ENCODE measurements around the gene ID3.

- no peak for TF ChIP-seq CTCF (IDR thresholded peaks at IDR 0.05)
- no peak for TF ChIP-seq POLR2A (IDR thresholded peaks at IDR 0.05)
Measured at GRCh38 chr1:23545851-23546250, 13.4 kb downstream of the ID3 start.
